Measurements from ENCODE around the gene CLDN11. TPM values are rescaled to one million over a fixed set of nuclear protein-coding genes. Genes with fewer than 3 reads are reported as not detected.

The CLDN11 gene
- polyA plus RNA-seq, 1 donor from 2014 or later, result 0.98 TPM

DNA sequence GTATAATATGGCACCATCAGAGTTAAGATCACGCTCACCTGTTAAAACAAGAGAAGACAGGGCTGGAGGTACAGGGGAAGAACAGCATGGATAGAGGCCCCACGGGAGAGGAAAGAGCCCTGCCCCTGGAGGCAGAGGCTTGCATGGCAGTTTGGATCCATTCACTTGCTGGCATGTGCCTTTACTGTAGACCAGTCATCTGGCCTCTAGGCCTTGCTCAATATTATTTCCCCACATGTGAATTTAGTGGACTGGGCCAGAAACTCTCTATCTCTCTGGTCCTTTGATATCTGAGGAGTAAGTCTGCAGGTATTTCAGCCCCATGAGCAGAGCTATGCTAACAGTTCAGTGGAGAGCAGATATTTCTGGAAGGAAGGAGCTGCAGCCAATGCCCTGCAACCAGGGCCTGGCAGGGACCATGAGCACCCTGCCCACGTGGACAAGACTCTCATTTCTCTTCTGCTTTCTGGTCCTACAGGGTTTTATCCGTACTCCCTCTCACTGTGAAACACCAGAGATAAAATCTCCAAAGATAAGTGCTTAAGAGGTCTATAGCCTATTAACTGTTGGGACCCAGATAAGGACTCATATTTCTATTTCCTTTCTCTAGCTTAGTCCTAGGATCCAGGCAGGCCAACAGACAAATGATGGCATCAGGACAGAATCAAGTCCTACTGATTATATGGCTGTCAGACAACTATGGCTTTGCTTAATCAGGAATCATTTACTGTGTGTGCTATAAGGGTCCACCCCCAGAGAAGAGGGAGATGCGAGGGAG is 65.0 kb downstream of the CLDN11 start:
- Histone ChIP-seq H2AFZ (ENCODE audit: low read depth, low read length) (no peak overlapping the region), H3K9ac (ENCODE audit: low read length) (no peak overlapping the region), H3K4me3 (ENCODE audit: low read length) (no peak overlapping the region), H3K4me2 (ENCODE audit: low read length) (no peak overlapping the region), H3K27me3 (ENCODE audit: insufficient read depth, low read depth, low read length) (no peaks in the 10 kb centered on the region), H3K36me3 (ENCODE audit: insufficient read depth, low read length) (no peaks in the 10 kb centered on the region), H3K79me2 (replicated peaks; ENCODE audit: insufficient read depth, low read length) (no peaks in the 10 kb centered on the region), H3K9me2 (ENCODE audit: insufficient read depth, low read length) (no peaks in the 10 kb centered on the region), H3K27ac (ENCODE audit: low read length) (no peak overlapping the region), H3K9me3 (ENCODE audit: low read length) (no peaks in the 10 kb centered on the region), H3F3A (ENCODE audit: insufficient read depth, low read length, poor library complexity, severe bottlenecking) (no peaks in the 10 kb centered on the region), H4K20me1 (ENCODE audit: insufficient read depth) (no peaks in the 10 kb centered on the region)
- no peak for TF ChIP-seq POLR2AphosphoS5 (IDR thresholded peaks at IDR 0.05)
- TF ChIP-seq TAF1 (IDR thresholded peaks at IDR 0.05; ENCODE audit: low read depth), result no peak
- no peak for TF ChIP-seq EZH2 (IDR thresholded peaks at IDR 0.05; ENCODE audit: borderline replicate concordance, insufficient read depth, low read length, poor library complexity, severe bottlenecking)
- no peak for TF ChIP-seq SMC3 (conservative IDR thresholded peaks at IDR 0.05; ENCODE audit: poor library complexity)
- TF ChIP-seq, protein P1, sequence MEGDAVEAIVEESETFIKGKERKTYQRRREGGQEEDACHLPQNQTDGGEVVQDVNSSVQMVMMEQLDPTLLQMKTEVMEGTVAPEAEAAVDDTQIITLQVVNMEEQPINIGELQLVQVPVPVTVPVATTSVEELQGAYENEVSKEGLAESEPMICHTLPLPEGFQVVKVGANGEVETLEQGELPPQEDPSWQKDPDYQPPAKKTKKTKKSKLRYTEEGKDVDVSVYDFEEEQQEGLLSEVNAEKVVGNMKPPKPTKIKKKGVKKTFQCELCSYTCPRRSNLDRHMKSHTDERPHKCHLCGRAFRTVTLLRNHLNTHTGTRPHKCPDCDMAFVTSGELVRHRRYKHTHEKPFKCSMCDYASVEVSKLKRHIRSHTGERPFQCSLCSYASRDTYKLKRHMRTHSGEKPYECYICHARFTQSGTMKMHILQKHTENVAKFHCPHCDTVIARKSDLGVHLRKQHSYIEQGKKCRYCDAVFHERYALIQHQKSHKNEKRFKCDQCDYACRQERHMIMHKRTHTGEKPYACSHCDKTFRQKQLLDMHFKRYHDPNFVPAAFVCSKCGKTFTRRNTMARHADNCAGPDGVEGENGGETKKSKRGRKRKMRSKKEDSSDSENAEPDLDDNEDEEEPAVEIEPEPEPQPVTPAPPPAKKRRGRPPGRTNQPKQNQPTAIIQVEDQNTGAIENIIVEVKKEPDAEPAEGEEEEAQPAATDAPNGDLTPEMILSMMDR (IDR thresholded peaks at IDR 0.05; ENCODE audit: poor library complexity, severe bottlenecking), result no peak
- no peak for TF ChIP-seq RAD21 (conservative IDR thresholded peaks at IDR 0.05)
- TF ChIP-seq MXI1 (conservative IDR thresholded peaks at IDR 0.05; ENCODE audit: poor library complexity, severe bottlenecking), result no peak
- TF ChIP-seq EP300 (conservative IDR thresholded peaks at IDR 0.05; ENCODE audit: poor library complexity, severe bottlenecking), result no peak
- no peak for TF ChIP-seq REST (IDR thresholded peaks at IDR 0.05; ENCODE audit: borderline replicate concordance)

Other genes with a start within 250 kb of the CLDN11 start
- 17.0 and 18.6 TPM in 2 replicates for gene PHC3, start 237.1 kb upstream of the CLDN11 start, polyA plus RNA-seq
- gene PRKCI, start 196.4 kb upstream of the CLDN11 start, polyA plus RNA-seq, result 70.8 and 103 TPM in 2 replicates
- gene SKIL, start 61.2 kb upstream of the CLDN11 start, polyA plus RNA-seq, result 32.6 and 36.9 TPM in 2 replicates
- 4.9 and 5.1 TPM in 2 replicates for gene SLC7A14, start 167.2 kb downstream of the CLDN11 start, polyA plus RNA-seq